ENCODE data around the gene COQ2.

DNA sequence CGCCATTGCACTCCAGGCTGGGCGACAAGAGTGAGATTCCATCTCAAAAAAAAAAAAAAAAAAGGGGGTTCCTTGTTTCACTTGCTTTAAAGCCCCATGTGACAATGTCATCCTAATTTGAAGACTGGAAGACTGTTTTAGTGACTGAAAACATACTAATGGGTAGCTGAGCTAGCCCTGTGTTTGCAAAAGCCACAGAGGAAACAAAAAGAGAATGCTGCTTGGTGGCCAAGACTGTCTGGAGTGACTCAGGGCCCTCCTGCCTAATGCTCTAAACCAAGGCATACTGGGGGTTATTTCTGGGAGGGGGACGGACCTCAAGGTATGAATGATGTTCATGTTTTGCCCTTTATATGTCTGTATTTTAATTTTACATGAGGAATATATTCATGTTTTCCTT is 34.1 kb upstream of the COQ2 start:
- TF ChIP-seq, protein P1, sequence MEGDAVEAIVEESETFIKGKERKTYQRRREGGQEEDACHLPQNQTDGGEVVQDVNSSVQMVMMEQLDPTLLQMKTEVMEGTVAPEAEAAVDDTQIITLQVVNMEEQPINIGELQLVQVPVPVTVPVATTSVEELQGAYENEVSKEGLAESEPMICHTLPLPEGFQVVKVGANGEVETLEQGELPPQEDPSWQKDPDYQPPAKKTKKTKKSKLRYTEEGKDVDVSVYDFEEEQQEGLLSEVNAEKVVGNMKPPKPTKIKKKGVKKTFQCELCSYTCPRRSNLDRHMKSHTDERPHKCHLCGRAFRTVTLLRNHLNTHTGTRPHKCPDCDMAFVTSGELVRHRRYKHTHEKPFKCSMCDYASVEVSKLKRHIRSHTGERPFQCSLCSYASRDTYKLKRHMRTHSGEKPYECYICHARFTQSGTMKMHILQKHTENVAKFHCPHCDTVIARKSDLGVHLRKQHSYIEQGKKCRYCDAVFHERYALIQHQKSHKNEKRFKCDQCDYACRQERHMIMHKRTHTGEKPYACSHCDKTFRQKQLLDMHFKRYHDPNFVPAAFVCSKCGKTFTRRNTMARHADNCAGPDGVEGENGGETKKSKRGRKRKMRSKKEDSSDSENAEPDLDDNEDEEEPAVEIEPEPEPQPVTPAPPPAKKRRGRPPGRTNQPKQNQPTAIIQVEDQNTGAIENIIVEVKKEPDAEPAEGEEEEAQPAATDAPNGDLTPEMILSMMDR (conservative IDR thresholded peaks at IDR 0.05; ENCODE audit: low read depth, low read length): no peak
- no peak for TF ChIP-seq EZH2phosphoT487 (IDR thresholded peaks at IDR 0.05; ENCODE audit: borderline replicate concordance, low read length)
